Stimulated activated naive CD8-positive, alpha-beta T cell treated with anti-CD3 and anti-CD28 coated beads, Interleukin-15, amount 100 ng/mL, for 72 hours (primary cell): ENCODE measurements around the gene ZNHIT6.

Experiments
- ATAC-seq: fragments of 150-1000 bp; cut with Tn5 transposase; 2 replicates; pipeline ENCODE4 v1.10.0; 2021; ENCODE audit warnings: mild to moderate bottlenecking, moderate library complexity
- DNase-seq, 2 donors: peaks; one replicate each; pipeline ENCODE4 v3.0.0; 2021 to 2022
- H3K27ac Mint-ChIP-seq, 2 donors: one replicate each; pipeline ENCODE4 v1.8.0; 2022; ENCODE audit warnings: mild to moderate bottlenecking in 2 of 2, mixed read lengths in 2 of 2, moderate library complexity in 2 of 2
- H3K27me3 Mint-ChIP-seq: one replicate; pipeline ENCODE4 v1.8.0; 2022; ENCODE audit warnings: mixed read lengths
- H3K4me1 Mint-ChIP-seq: one replicate; pipeline ENCODE4 v1.8.0; 2022; ENCODE audit warnings: mild to moderate bottlenecking, mixed read lengths
- H3K4me3 Mint-ChIP-seq, 2 donors: one replicate each; pipeline ENCODE4 v1.8.0; 2022; ENCODE audit warnings: mild to moderate bottlenecking in 2 of 2, mixed read lengths in 2 of 2, moderate library complexity in 1 of 2
- H3K9me3 Mint-ChIP-seq, 2 donors: one replicate each; pipeline ENCODE4 v1.8.0; 2022; ENCODE audit warnings: mixed read lengths in 2 of 2

Gene ZNHIT6

GRCh38 chr1:85689775-85690404 is 18.3 kb downstream of the ZNHIT6 start:
- H3K27me3 Mint-ChIP-seq = no peaks in the 10 kb centered on the region
- DNase-seq (no peak), ATAC-seq (no peak)
- no peaks in the 10 kb centered on the region for H3K9me3 Mint-ChIP-seq
- H3K27ac Mint-ChIP-seq = no peak overlapping the region
- no peak overlapping the region for H3K4me3 Mint-ChIP-seq
- peaks cover 19% of the 10 kb centered on the region for H3K4me1 Mint-ChIP-seq

- ATAC-seq = no peak
- Mint-ChIP-seq H3K4me3 (no peak overlapping the region), H3K27me3 (no peaks in the 10 kb centered on the region), H3K27ac (no peak overlapping the region), H3K9me3 (no peaks in the 10 kb centered on the region), H3K4me1 (no peaks in the 10 kb centered on the region)
- DNase-seq = no peak
These were observed 24.8 kb downstream of the ZNHIT6 start for GRCh38 chr1:85683292-85684025.

GRCh38 chr1:85681087-85681486 is 27.1 kb downstream of the ZNHIT6 start:
- Mint-ChIP-seq H3K4me3 (no peak overlapping the region), H3K9me3 (no peaks in the 10 kb centered on the region), H3K4me1 (no peaks in the 10 kb centered on the region), H3K27me3 (no peaks in the 10 kb centered on the region), H3K27ac (peak overlapping the region in 1 of 2 donors; percentile 40)
- DNase-seq = no peak
- no peak for ATAC-seq

- H3K4me3 Mint-ChIP-seq = no peak overlapping the region
- no peaks in the 10 kb centered on the region for H3K9me3 Mint-ChIP-seq
- H3K27me3 Mint-ChIP-seq = no peaks in the 10 kb centered on the region
- no peaks in the 10 kb centered on the region for H3K4me1 Mint-ChIP-seq
- H3K27ac Mint-ChIP-seq = no peak overlapping the region
- ATAC-seq = no peak
- DNase-seq = no peak
These were observed 30.0 kb downstream of the ZNHIT6 start for GRCh38 chr1:85678193-85678592.

- DNase-seq (no peak), ATAC-seq (no peak)
- Mint-ChIP-seq H3K4me3 (no peak overlapping the region), H3K4me1 (no peaks in the 10 kb centered on the region), H3K9me3 (no peaks in the 10 kb centered on the region), H3K27me3 (no peaks in the 10 kb centered on the region), H3K27ac (no peak overlapping the region)
These were observed 30.6 kb downstream of the ZNHIT6 start for GRCh38 chr1:85677656-85678055.

GRCh38 chr1:85672031-85672660 is 36.1 kb downstream of the ZNHIT6 start:
- H3K4me3 Mint-ChIP-seq = no peak overlapping the region
- DNase-seq (no peak), ATAC-seq (no peak)
- no peaks in the 10 kb centered on the region for H3K27me3 Mint-ChIP-seq
- no peaks in the 10 kb centered on the region for H3K4me1 Mint-ChIP-seq
- no peak overlapping the region for H3K27ac Mint-ChIP-seq
- no peaks in the 10 kb centered on the region for H3K9me3 Mint-ChIP-seq

GRCh38 chr1:85665932-85666331 is 42.3 kb downstream of the ZNHIT6 start:
- H3K4me3 Mint-ChIP-seq = no peak overlapping the region
- no peaks in the 10 kb centered on the region for H3K9me3 Mint-ChIP-seq
- no peak for DNase-seq
- no peak for ATAC-seq
- H3K27me3 Mint-ChIP-seq = no peaks in the 10 kb centered on the region
- H3K4me1 Mint-ChIP-seq = no peaks in the 10 kb centered on the region
- no peak overlapping the region for H3K27ac Mint-ChIP-seq

- ATAC-seq (no peak), DNase-seq (no peak)
- no peak overlapping the region for H3K27ac Mint-ChIP-seq
- no peaks in the 10 kb centered on the region for H3K4me1 Mint-ChIP-seq
- H3K4me3 Mint-ChIP-seq = no peak overlapping the region
- H3K27me3 Mint-ChIP-seq = no peaks in the 10 kb centered on the region
- H3K9me3 Mint-ChIP-seq = no peaks in the 10 kb centered on the region
These were observed 44.9 kb downstream of the ZNHIT6 start for GRCh38 chr1:85663382-85663781.

GRCh38 chr1:85661767-85662166 is 46.5 kb downstream of the ZNHIT6 start:
- ATAC-seq = no peak
- no peaks in the 10 kb centered on the region for H3K9me3 Mint-ChIP-seq
- no peaks in the 10 kb centered on the region for H3K27me3 Mint-ChIP-seq
- no peak overlapping the region for H3K27ac Mint-ChIP-seq
- H3K4me3 Mint-ChIP-seq = no peak overlapping the region
- no peaks in the 10 kb centered on the region for H3K4me1 Mint-ChIP-seq
- DNase-seq = no peak

- no peak for ATAC-seq
- no peak for DNase-seq
- Mint-ChIP-seq H3K4me3 (no peak overlapping the region), H3K4me1 (no peaks in the 10 kb centered on the region), H3K27me3 (no peaks in the 10 kb centered on the region), H3K27ac (no peak overlapping the region), H3K9me3 (no peaks in the 10 kb centered on the region)
These were observed 47.7 kb downstream of the ZNHIT6 start for GRCh38 chr1:85660541-85660940.

GRCh38 chr1:85659174-85659573 is 49.1 kb downstream of the ZNHIT6 start:
- peak overlapping the region in 1 of 2 donors; percentile 61 for H3K27ac Mint-ChIP-seq
- no peaks in the 10 kb centered on the region for H3K27me3 Mint-ChIP-seq
- DNase-seq (no peak), ATAC-seq (no peak)
- H3K9me3 Mint-ChIP-seq = no peaks in the 10 kb centered on the region
- H3K4me1 Mint-ChIP-seq = no peaks in the 10 kb centered on the region
- H3K4me3 Mint-ChIP-seq = no peak overlapping the region

GRCh38 chr1:85656948-85657347 is 51.3 kb downstream of the ZNHIT6 start:
- Mint-ChIP-seq H3K27ac (no peak overlapping the region), H3K4me1 (no peaks in the 10 kb centered on the region)
- ATAC-seq = no peak

GRCh38 chr1:85656256-85656655 is 52.0 kb downstream of the ZNHIT6 start:
- H3K27ac Mint-ChIP-seq = no peak overlapping the region
- no peak overlapping the region for H3K4me3 Mint-ChIP-seq
- no peaks in the 10 kb centered on the region for H3K27me3 Mint-ChIP-seq
- H3K4me1 Mint-ChIP-seq = no peaks in the 10 kb centered on the region
- DNase-seq = no peak
- ATAC-seq = no peak
- no peaks in the 10 kb centered on the region for H3K9me3 Mint-ChIP-seq

More at GRCh38 chr1:85656948-85657347, 51.3 kb downstream of the ZNHIT6 start:
- DNase-seq = no peak
- Mint-ChIP-seq H3K9me3 (no peaks in the 10 kb centered on the region), H3K4me3 (no peak overlapping the region), H3K27me3 (no peaks in the 10 kb centered on the region)

GRCh38 chr1:85655315-85655714 is 52.9 kb downstream of the ZNHIT6 start:
- H3K4me3 Mint-ChIP-seq = no peak overlapping the region
- ATAC-seq = no peak
- H3K27me3 Mint-ChIP-seq = no peaks in the 10 kb centered on the region
- H3K27ac Mint-ChIP-seq = no peak overlapping the region
- H3K4me1 Mint-ChIP-seq = no peaks in the 10 kb centered on the region
- DNase-seq = no peak
- H3K9me3 Mint-ChIP-seq = peaks cover 0 to 4% of the 10 kb centered on the region in 2 donors

- H3K27me3 Mint-ChIP-seq = no peaks in the 10 kb centered on the region
- ATAC-seq (no peak), DNase-seq (no peak)
- peaks cover under 1 to 10% of the 10 kb centered on the region in 2 donors for H3K9me3 Mint-ChIP-seq
- H3K27ac Mint-ChIP-seq = no peak overlapping the region
- no peak overlapping the region for H3K4me3 Mint-ChIP-seq
- H3K4me1 Mint-ChIP-seq = no peaks in the 10 kb centered on the region
These were observed 54.0 kb downstream of the ZNHIT6 start for GRCh38 chr1:85654066-85654782.

- Mint-ChIP-seq H3K9me3 (peaks cover 4 to 16% of the 10 kb centered on the region in 2 donors), H3K27me3 (no peaks in the 10 kb centered on the region), H3K27ac (no peak overlapping the region), H3K4me3 (no peak overlapping the region), H3K4me1 (no peaks in the 10 kb centered on the region)
- DNase-seq (no peak), ATAC-seq (no peak)
These were observed 55.9 kb downstream of the ZNHIT6 start for GRCh38 chr1:85652327-85652726.
